GM12878 (cell line): ENCODE data around the gene METTL2B. TPM values are rescaled to one million over a fixed set of nuclear protein-coding genes. Genes with fewer than 3 reads are reported as not detected.
A peak's percentile ranks its signal among the peaks of the same experiment; 100 is the strongest.

ENCODE experiments used
- ASH2L ChIP-seq: fragments of 300-600, 200-600 bp; sonication (generic); IDR thresholded peaks from 2 replicates; pipeline ENCODE4 v1.6.1; 2017; ENCODE audit warnings: low read depth, mild to moderate bottlenecking, borderline replicate concordance
- BCL11A ChIP-seq: IDR thresholded peaks from 2 replicates; pipeline ENCODE4 v1.6.1; 2011; ENCODE audit warnings: low read depth, low read length
- BCLAF1 ChIP-seq: fragments of 450-650 bp; IDR thresholded peaks from 2 replicates; pipeline ENCODE4 v1.6.1; 2017; ENCODE audit warnings: antibody characterized with exemption, mild to moderate bottlenecking, moderate library complexity
- CBFB ChIP-seq: IDR thresholded peaks from 2 replicates; pipeline ENCODE4 v1.6.1; 2016; ENCODE audit warnings: antibody characterized with exemption, low read depth
- CHD2 ChIP-seq: IDR thresholded peaks from 2 replicates; pipeline ENCODE4 v1.6.1; 2011; ENCODE audit warnings: low read depth, low read length, improper control_type of control experiment, borderline replicate concordance
- GATAD2B ChIP-seq: fragments of 450-650 bp; conservative IDR thresholded peaks from 2 replicates; pipeline ENCODE4 v1.6.1; 2017; ENCODE audit warnings: low read depth, mild to moderate bottlenecking, moderate library complexity
- HCFC1 ChIP-seq: fragments of 150-350 bp; IDR thresholded peaks from 2 replicates; pipeline ENCODE4 v1.6.1; 2014; ENCODE audit warnings: low read length
- HDAC2 ChIP-seq: fragments of 200-600 bp; sonication (generic); IDR thresholded peaks from 2 replicates; pipeline ENCODE4 v1.6.1; 2017
- IKZF1 ChIP-seq: fragments of 450-650 bp; conservative IDR thresholded peaks from 2 replicates; pipeline ENCODE4 v1.6.1; 2017; ENCODE audit warnings: antibody characterized with exemption, mild to moderate bottlenecking
- MEF2A ChIP-seq: IDR thresholded peaks from 2 replicates; pipeline ENCODE4 v1.6.1; 2011; ENCODE audit warnings: low read depth, mild to moderate bottlenecking, low read length, moderate library complexity; ENCODE audit not compliant: insufficient read depth
- MEF2B ChIP-seq: fragments of 450-650 bp; IDR thresholded peaks from 2 replicates; pipeline ENCODE4 v1.6.1; 2018; ENCODE audit warnings: mild to moderate bottlenecking, moderate library complexity; ENCODE audit not compliant: partially characterized antibody, poor library complexity, severe bottlenecking
- MXI1 ChIP-seq: fragments of 150-350 bp; IDR thresholded peaks from 2 replicates; pipeline ENCODE4 v1.6.1; 2011; ENCODE audit warnings: low read depth, mild to moderate bottlenecking, inconsistent platforms, low read length, improper control_type of control experiment
- NFYB ChIP-seq: IDR thresholded peaks from 2 replicates; pipeline ENCODE4 v1.6.1; 2011; ENCODE audit warnings: low read depth, mild to moderate bottlenecking, low read length, improper control_type of control experiment, moderate library complexity; ENCODE audit not compliant: insufficient read depth
- NR2C1 ChIP-seq: fragments of 450-650 bp; IDR thresholded peaks from 2 replicates; pipeline ENCODE4 v1.6.1; 2017; ENCODE audit warnings: antibody characterized with exemption, mild to moderate bottlenecking, moderate library complexity
- NR2F1 ChIP-seq: fragments of 450-650 bp; conservative IDR thresholded peaks from 2 replicates; pipeline ENCODE4 v1.6.1; 2017; ENCODE audit warnings: mild to moderate bottlenecking
- PML ChIP-seq: IDR thresholded peaks from 2 replicates; pipeline ENCODE4 v1.6.1; 2012; ENCODE audit warnings: low read length, inconsistent platforms
- POLR2AphosphoS5 ChIP-seq: IDR thresholded peaks from 2 replicates; pipeline ENCODE4 v1.6.1; 2011; ENCODE audit warnings: mild to moderate bottlenecking, low read length, inconsistent platforms
- RBBP5 ChIP-seq: fragments of 200-600 bp; sonication (generic); conservative IDR thresholded peaks from 2 replicates; pipeline ENCODE4 v1.6.1; 2016
- RELA ChIP-seq: fragments of 450-650 bp; IDR thresholded peaks from 2 replicates; pipeline ENCODE4 v1.8.0; 2014; ENCODE audit warnings: borderline replicate concordance; ENCODE audit not compliant: partially characterized antibody
- RFX5 ChIP-seq: IDR thresholded peaks from 2 replicates; pipeline ENCODE4 v1.6.1; 2011; ENCODE audit warnings: low read depth, low read length, improper control_type of control experiment
- SIN3A ChIP-seq: IDR thresholded peaks from 2 replicates; pipeline ENCODE4 v1.6.1; 2012; ENCODE audit warnings: low read depth, low read length, improper control_type of control experiment
- SMARCA5 ChIP-seq: fragments of 450-650 bp; IDR thresholded peaks from 2 replicates; pipeline ENCODE4 v1.6.1; 2017; ENCODE audit warnings: mild to moderate bottlenecking
- STAT1 ChIP-seq: fragments of 450-650 bp; conservative IDR thresholded peaks from 2 replicates; pipeline ENCODE4 v1.6.1; 2014; ENCODE audit warnings: antibody characterized with exemption, mild to moderate bottlenecking
- STAT3 ChIP-seq: IDR thresholded peaks from 2 replicates; pipeline ENCODE4 v1.6.1; 2011; ENCODE audit warnings: low read depth, low read length, improper control_type of control experiment
- TCF12 ChIP-seq: IDR thresholded peaks from 2 replicates; pipeline ENCODE4 v1.6.1; 2011; ENCODE audit warnings: low read depth, mild to moderate bottlenecking, low read length
- ZBED1 ChIP-seq: IDR thresholded peaks from 2 replicates; pipeline ENCODE4 v1.6.1; 2016; ENCODE audit warnings: borderline replicate concordance
- ZNF24 ChIP-seq: fragments of 450-650 bp; IDR thresholded peaks from 2 replicates; pipeline ENCODE4 v1.6.1; 2017; ENCODE audit warnings: antibody characterized with exemption, mild to moderate bottlenecking
- ZNF687 ChIP-seq: fragments of 450-650 bp; IDR thresholded peaks from 2 replicates; pipeline ENCODE4 v1.6.1; 2017; ENCODE audit warnings: mild to moderate bottlenecking, moderate library complexity
- polyA plus RNA-seq, 11 experiments: library from polyadenylated mRNA; depleted of rRNA in 4 of 11; unstranded in 6 of 11; stranded (reverse) in 5 of 11; fragments of >200 nt; fragmentation: Nextera tagmentation in 4 of 11; fragmentation: Illumina TruSeq in 1 of 11; extraction: Ambion mirVana in 4 of 11; extraction: Trizol in 1 of 11; gene quantifications; 1 replicate in 1 of 11; 2 replicates in 10 of 11; pipeline versions ENCODE4 v1.2.1 to v1.2.3, GENCODE V29; 2011 to 2016; ENCODE audit warnings: inconsistent platforms in 2 of 11, missing spikeins in 2 of 11, low read depth in 1 of 11
- total RNA-seq, 4 experiments: library from RNA; depleted of rRNA in 3 of 4; stranded (reverse); fragments of >200 nt in 3 of 4; fragmentation: Illumina TruSeq in 1 of 4; extraction: Trizol in 1 of 4; gene quantifications; 2 replicates each; pipeline versions ENCODE4 v1.2.1 to v1.2.3, GENCODE V29; 2013 to 2021

Gene METTL2B
- total and polyA plus RNA-seq, 10 of the 15 experiments (the other 5 are each of a cell fraction or from before 2014, with no cell fraction given): 18.9 to 48.4 (median 37.3) TPM

DNA sequence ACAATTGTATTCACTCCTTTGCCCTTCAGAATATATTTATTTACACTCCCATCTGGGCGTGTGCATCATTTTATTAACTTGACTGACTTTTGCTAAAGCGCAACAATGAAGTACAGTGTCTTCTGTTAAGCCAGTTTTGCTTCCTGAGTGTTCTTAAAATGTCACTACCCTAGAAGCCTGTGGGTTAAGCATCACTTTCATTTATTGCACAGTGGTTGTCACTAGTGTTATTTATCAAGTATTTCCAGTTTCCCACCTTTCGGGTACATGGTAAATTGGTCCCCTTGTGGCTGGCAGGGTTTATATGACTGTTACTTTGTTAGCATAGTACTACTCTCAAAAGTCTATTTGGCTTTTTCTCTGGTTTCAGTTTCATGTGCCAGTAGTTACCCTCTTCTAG lies 17.6 kb upstream of the METTL2B start (continued):
- TF ChIP-seq STAT3: no peak
- TF ChIP-seq IKZF1: no peak; the same call in 1 of the 2 replicates
- TF ChIP-seq NR2F1: no peak
- TF ChIP-seq ZBED1: no peak
- TF ChIP-seq CHD2: 0 out of 2 replicates have a peak, but pooled peaks have one; percentile 14
- TF ChIP-seq POLR2AphosphoS5: no peak
- TF ChIP-seq NFYB: no peak
- no peak for TF ChIP-seq RBBP5
- no peak for TF ChIP-seq CBFB
- no peak for TF ChIP-seq SIN3A
- TF ChIP-seq HDAC2: no peak
- TF ChIP-seq SMARCA5: no peak
- TF ChIP-seq BCLAF1: no peak
- no peak for TF ChIP-seq ASH2L
- TF ChIP-seq NR2C1: no peak
- TF ChIP-seq PML: no peak
- TF ChIP-seq MEF2B: peak; percentile 46
- TF ChIP-seq STAT1: no peak
- 0 out of 2 replicates have a peak, but pooled peaks have one; percentile 15 for TF ChIP-seq GATAD2B
- TF ChIP-seq MXI1: no peak; the same call in 1 of the 2 replicates
- TF ChIP-seq ZNF687: no peak
- no peak for TF ChIP-seq HCFC1
- TF ChIP-seq TCF12: no peak
- TF ChIP-seq ZNF24: no peak
- no peak for TF ChIP-seq MEF2A
- no peak for TF ChIP-seq RELA
- TF ChIP-seq RFX5: no peak
- TF ChIP-seq BCL11A: peak; percentile 18; the same call in 1 of the 2 replicates
- TF ChIP-seq, all 136 proteins: peak for 16
